Left renal cortex interstitium (tissue), 4 donors: ENCODE measurements around the gene IL1A. TPM values are rescaled to one million over a fixed set of nuclear protein-coding genes. Genes with fewer than 3 reads are reported as not detected.

ENCODE experiments used
- DNase-seq, 4 donors: peaks; one replicate each; pipeline ENCODE4 v3.0.0-alpha.2; 2013; ENCODE audit warnings: low read depth in 4 of 4, low spot score in 2 of 4, missing footprints in 1 of 4
- polyA plus RNA-seq, 4 donors: library from polyadenylated mRNA; unstranded; fragments of 120-200 nt; gene quantifications; one replicate each; pipeline ENCODE4 v1.2.1, GENCODE V29; 2013; ENCODE audit not compliant: insufficient read length in 4 of 4

IL1A gene
- polyA plus RNA-seq, 4 donors: 0.08 to 0.14 (median 0.13) TPM; not detected in 1

DNA sequence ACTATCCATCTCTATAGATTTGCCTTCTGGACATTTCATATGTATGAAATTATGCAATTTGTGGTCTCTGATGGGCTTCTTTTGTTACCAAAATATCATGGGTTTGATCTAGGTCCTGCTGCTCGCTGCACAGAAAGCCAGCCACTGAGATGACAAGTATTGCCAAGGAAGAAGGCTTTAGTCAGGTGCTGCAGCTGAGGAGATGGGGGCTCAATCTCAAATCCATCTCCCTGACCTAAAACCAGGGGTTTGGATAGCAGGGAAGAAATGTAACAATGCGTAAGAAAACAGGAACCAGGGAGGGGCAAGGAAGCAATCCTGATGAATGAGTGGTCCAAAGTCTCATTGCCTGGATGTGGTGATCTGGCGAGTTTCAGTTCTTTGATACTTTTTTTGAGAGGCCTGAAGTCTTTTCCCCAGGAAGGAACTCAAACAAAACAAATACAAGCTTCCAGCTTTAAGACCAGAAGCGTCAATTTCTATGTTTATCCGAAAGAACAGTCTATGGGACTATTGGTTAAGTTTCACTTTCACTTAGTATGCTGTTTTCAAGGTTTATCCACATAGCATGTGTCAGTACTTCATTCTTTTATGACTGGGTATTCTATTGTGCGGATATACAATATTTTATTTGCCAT is 16.5 kb downstream of the IL1A start:
- DNase-seq: no peak

DNA sequence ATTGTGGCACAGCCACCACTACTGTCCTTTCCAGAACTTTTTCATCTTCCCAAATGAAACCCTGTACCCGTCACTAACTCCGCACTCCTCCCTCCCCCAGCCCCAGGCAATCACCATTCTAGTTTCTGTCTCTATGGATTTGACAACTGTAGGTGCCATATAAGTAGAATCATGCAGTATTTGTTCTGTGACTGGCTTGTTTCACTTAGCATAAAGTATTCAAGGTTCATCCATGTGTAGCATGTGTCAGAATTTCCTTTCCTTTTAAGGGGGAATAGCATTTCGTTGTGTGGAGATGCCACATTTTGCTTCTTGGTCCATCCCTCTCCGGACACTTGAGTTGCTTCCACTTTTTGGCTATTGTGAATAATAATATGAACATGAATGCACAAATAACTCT is 19.0 kb downstream of the IL1A start:
- DNase-seq: peak in 1 of 4 donors; percentile 2

DNA sequence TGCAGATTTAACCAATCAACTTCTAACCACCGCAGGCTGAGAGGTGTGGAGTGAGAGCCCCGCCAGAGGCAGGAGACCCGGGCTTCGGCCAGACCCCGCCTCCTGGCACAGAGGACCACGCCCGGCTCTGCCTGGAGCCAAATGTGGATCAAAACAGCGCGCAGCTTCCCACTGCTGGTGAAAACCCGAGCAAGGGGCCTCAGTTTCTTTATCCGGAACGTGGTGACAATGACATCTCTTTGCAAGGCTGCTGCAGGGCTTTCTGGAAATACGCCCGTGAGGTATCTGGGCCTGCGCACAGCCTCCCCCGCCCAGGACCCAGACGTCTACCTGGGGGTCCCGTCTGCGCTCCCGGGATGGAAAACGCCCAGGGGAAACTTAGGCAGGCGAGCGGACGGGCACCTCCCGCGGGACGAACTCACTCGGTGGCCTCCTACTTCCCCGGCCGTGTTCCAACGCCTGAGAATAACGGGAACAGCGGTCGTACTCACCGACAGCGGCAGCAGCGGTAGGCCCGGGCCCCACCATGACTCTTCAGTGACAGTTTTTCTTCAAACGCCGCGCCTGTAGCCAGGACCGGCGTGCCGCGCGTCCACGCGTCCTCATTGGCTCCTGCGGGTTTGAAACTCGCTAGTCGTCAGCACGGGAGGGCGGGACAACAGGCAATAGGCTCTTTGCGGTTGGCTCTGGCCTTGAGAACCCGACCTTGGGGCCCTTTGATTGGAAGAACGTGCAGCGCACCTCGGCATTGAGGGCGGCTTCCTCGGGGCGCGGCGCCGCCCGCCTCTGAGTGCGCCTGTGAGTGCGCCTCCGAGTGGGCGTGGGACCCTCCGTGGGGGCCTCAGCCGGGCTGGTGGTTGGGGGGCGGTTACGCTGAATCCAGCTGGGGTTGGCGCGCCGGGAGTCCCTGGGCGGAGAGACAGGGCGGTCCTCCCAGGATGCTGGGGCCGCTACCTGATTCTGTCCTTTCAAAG is 19.9 kb downstream of the IL1A start, which contains the start of gene CKAP2L:
TSS of gene CKAP2L (minus strand) at position 539 of the 974 bp plus-strand sequence. CDS start at position 528, 11 bp downstream.
- peak; percentile 82 to 95 (median 89) for DNase-seq

DNA sequence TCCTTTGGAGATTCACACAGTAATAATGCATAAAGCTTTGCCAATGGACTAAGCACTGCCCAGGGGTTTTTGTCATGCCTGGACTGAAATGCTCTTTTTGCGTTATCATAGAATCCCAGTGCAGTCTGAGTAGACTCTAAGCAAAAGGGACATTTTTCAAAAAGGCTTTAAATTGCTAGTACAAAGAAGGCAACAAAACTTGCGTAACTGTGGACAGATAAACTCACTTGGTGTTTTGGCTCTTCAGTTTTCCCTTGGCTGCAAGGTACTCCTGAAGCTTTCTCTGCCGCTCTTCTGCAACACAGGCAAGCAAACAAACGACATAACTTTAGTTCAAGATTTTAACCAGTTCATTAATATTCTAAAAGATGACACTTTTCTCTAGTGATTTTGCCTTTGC is 22.0 kb downstream of the IL1A start:
- DNase-seq: no peak

DNA sequence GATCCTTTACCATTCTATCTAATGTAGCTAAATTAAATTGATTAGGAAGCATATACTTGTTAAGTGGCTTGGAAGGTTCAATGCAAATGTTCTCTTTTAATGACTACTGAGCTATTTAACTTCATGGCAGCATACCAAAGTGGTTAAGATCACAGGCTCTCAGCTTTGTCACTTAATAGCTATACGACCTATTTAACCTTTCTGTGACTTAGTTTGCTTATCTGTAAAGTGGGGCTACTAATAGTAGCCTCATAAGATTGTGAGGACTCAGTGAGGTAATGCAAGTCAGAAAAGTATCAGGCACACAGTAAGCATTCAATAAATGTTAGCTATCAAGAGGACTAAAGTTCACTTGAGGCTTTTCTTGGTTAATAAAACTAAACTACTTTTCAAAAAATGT is 24.1 kb downstream of the IL1A start:
- DNase-seq: no peak

DNA sequence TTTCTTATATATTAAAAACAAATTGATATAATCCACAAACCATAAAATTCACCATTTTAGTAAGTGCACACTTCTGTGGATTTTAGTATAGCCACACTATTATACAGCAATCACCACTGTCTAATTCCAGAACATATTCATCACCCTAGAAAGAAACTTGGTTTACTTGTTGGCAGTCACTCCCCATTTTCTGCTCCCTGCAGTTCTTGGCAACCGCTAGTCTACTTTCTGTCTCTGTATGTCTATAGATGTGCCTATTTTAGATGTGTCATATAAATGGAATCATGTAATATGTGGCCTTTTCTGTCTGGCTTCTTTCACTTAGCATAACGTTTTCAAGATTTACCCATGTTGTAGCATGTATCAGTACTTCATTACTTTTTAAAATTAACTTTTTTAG is 25.6 kb downstream of the IL1A start:
- DNase-seq: no peak

DNA sequence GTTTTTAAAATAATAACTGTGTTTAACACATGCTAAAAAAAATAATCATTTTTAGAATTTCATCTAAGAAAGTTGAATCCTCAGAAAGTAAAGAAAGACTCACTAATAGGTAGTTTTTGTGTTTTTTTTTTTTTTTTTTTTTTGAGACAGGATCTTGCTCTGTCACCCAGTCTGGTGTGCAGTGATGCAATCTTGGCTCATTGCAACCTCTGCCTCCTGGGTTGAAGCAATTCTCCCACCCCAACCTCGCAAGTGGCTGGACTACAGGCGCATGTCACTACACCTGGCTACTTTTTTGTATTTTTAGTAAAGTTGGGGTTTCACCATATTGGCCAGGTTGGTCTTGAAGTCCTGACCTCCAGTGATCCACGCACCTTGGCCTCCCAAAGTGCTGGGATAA is 27.0 kb downstream of the IL1A start:
- DNase-seq: no peak

DNA sequence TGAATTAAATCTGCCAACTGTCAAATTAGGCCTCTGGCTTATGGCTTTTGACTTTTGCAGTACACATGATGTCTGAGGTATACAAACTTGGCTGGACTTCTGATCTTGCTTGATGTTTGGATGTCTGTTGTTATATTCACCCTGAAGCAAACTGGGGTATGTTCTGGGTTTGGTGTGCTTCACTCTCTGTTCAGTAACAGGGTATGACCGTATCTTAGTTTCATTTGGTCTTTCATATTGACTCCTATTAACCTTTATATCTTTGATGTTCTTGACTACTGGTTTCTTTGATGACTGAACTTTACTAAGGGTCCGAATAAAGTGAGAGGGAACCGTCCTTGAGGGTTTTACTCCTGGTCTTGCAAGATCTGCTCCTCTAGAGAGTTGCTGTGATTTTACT is 28.1 kb downstream of the IL1A start:
- DNase-seq: no peak

DNA sequence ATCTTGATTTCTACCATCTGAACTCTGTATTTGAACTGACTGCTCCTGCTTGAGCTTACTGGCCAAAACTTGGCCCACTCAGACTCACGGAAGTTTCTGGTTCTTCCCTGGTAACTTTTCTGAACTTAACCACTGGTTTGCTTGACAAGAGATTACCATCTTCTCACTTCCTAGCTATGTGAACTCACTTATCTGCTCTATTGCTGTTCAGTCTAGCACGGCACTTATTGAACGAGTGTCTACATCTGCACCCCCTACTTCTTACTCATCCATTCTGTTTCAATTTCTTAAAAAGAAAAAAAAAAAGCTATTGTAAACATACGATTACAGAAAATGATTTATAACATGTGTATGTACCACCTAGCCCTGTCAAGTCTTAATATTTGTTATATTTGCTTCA is 28.8 kb downstream of the IL1A start:
- no peak for DNase-seq

DNA sequence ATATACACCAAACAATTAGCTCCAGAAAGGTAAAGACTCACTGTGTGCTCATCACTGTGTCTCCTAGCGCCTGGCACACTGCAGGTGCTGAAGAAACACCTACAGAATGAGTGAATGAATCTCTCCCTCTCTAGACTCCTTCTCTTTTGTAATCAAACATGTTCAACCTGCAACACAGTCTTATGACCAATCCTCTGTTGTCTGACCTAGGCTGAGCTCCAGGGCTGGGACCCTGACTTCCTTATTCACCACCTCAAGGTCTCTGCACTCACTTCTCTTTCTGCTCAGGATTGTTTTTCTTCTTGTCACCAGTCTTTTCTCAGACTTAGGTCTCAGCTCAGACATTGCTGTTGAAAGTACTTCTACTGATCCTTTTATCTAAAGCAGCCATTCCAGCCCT is 29.7 kb downstream of the IL1A start:
- no peak for DNase-seq

DNA sequence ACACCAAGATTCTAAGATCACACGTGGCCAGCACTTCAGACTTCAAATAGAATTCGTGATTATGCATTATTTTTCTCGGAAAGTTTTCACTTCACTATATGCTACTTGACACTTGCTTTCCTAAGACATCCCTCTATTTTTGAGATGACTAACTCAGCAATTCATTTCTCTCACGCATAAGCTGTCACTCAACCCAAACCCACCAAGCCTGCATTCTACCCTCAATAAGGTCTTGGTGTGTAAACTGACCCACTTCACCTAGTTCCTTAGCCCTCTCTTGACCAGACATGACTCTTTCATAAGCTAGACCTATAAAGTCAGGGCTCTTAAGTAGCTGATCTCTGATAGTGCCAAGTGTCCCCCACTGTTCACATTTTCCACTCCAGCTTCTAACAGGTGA is 31.6 kb downstream of the IL1A start:
- DNase-seq: no peak

DNA sequence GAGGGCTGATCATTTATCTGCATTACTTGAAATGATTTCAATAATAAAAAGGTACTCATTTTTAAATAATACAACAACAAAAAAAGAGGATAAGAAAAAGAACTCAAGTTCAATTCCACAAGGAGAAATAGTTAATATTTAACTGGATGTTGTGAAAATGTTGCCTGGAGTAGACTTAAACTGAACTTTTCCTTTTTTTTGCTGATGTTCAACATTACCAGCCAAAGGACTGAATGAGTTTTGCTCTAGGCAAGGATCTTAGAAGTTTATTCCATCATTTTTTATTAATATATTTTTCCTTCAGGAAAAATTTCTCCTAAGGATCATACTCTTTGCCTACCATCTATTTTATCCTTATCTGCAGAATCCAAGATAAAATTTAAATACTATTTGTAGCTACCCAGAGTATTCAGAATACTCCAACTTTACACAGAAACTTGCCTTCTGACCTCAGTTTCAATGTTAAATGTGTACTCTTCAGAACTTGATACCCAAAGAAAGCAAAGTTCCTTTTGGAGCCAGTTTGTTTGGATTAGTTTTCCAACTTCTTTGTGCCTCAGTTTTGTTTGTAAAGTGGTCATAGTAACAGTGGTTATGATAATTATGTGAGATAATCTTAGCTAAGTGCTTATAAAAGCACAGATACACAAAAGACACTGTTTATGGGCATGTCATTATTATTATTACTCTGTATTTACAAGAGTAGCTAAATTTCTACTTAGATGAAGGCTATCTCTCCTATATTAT is 32.7 kb downstream of the IL1A start:
- no peak for DNase-seq

DNA sequence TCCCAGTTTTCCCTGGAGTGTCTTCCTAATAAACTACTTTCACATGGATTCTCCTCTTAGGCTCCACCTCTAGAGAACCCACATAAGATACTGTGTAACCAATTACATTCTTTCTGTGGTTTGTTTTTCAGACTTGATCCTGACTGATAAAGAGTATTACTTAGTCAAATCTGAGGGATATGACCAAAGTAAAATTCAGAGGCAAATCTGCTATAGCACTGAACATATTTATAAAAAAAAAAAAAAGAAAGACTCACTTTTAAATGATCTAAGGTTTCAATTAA is 33.8 kb downstream of the IL1A start:
- DNase-seq: no peak

DNA sequence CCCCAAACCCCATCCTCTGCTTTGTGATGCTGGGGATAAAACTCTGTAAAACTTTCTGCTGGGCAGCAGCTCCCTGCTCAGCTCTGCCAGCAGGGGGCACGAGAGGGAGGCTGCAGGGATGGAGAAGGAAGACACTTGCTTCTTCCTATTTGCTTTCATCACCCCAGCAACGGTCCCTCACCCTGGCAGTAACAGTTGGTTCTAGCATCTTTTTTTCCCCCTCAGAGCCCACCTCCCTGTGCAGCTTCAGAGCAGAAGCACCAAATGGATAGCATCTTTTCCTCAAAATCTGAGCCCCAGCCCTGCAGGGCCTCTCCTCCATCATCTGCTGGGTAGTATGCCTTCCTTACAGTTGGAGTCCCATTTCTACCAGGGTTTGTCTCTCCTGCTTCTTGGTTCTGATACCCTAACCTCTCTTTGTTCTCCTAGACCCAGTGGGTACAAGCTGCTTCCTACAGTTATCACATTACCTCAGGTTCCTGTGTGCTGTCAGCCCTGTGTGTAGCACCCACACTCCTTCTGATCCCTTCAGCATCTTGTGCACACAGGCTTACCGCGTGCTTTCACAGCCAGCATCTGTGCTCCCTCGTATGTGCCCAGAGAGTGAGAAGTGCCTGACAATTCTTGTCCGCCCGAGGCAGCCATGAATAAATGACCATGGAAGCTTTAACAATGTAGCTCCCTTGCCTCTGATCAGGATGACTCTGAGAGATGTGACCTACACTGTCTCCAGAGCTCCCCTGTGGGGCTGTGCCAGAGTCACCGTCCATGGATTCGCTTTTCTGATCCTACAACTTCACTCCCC is 34.3 kb downstream of the IL1A start:
- no peak for DNase-seq

DNA sequence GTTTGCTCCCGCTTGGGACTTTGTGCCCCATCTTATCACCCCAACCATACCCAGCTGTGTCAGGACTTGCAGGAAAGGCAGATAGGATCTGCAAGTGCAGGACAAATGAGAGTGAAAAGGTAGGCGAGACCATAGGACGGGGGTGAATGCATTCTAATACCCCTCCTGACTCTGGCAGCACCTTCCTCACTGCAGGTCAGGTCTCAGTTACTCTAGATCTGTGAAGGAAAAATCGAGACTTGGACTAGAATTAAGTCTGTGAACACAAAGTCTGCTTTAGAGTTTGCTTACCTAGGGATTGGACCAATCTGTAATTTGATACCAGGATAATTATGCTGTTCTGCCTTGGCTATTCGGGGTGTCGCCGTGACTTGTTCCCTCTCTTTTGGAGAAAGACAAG is 43.8 kb downstream of the IL1A start:
- no peak for DNase-seq

DNA sequence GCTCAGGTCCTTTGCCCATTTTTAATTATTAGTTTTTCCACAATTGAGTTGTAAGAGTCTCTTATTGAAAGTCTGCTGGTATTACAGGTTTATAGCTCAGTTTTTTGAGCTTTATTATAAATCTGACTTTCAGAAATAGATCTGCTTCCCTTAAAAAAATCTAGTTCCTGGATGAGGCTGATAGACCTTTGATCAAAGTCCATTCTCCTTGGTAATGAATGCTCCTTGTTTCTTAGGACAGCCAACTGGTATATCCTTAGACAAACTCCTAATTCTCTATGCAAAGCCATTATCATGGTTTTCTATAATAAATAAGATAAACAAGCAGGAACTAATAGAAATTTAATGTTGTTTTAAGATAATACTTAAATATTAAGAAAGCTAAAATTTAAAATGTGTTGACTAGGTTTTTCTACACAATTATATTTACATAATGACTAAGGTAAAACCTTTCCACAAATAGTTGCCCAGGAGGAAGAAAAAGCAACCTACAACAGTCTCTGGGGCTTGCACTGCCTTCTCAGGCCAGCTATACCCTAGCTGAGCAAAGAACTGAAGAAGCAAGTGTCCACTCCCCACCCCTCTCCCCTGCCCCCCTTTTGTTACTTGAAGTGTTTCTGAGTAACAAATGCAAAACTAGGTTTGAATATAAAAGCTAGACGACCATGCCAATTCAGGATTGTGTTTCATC is 46.6 kb downstream of the IL1A start:
- no peak for DNase-seq

DNA sequence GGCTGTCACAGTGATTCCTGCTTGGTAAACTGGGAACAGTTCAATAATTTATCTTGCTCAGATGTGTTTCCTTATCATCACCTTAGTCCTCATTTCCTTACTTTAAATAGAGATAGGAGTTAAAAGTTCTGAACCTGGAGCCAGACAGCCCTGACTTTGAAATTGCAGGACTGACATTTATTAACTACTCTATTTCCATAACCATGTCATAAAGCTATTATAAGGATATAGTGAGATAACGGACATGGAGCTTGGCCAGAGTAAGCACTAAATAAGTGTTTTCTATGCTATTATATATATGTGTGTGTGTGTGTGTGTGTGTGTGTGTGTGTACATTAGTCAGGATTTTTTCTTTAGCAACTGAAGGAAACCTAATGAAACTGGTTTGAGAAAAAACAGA is 50.4 kb downstream of the IL1A start:
- no peak for DNase-seq

DNA sequence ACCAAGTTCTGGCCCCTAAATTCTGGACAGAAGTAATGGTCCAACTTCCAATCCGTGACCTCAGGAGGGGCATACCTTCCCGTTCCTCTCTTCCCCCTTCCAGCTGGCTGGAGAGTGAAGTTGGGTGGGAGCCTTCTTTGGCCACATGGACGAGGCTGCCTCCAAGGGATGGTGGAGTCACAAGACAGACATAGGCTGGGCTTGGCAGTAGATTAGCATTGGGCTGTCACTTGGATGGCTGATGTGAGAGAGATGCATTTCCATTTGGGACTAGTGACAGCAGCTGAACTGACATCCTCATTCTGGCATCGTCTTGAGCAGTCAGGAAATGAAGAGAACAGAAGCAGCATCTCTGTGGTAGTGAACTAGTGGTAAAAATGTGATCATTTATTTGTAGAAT is 50.8 kb downstream of the IL1A start:
- DNase-seq: no peak

DNA sequence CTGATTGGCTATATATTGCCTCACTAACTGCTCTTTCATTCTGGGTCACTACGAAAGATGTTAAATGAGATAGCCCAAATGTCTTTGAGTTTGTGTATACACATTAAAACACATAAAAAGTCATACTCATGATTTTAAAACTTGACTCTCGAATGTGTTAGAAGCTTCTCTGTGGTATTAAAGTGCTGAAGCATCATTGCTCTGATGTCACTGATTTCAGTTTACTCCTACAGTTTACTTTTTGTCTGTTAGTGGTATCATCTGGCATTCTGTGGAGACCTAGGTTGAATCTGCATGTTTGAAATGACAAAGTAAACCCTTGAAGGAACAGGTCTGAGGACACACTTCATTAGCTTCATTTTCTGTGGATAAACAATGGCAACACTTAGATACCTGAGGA is 52.8 kb downstream of the IL1A start:
- no peak for DNase-seq

DNA sequence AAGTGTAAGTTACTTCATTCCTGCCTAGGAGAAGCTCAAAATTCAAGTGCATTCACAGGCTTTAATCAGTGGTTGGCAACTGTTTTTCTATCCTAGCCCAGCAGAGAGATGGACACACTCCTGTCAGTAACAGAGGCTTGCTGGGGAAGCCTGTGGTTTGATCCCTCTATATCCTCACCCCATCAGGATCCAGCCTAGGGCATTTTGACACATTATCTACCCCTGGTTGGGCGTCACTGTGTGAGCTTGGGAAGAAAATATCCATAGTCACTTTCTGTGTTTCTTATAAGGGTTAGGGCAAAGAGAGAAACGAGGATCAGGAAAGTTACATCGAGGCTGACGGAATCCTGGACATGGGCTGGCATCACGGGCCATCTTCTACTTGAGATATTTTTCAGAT is 53.5 kb downstream of the IL1A start:
- DNase-seq: no peak
